OCI-LY3 (cell line): ENCODE results near the gene SPEF1.

ENCODE experiments used
- H2AFZ ChIP-seq: fragments of 200-600, 300-600 bp; shearing (Covaris generic); 2 replicates; pipeline ENCODE4 v1.6.0; 2014; ENCODE audit warnings: antibody characterized with exemption, low read depth, low read length
- H3K27ac ChIP-seq: fragments of 200-600, 300-600 bp; sonication (generic); 2 replicates; pipeline ENCODE4 v1.5.1; 2014; ENCODE audit warnings: mild to moderate bottlenecking, low read length, moderate library complexity, mixed read lengths
- H3K27me3 ChIP-seq: fragments of 200-600, 300-600 bp; sonication (generic); 2 replicates; pipeline ENCODE4 v1.6.1; 2014; ENCODE audit warnings: low read depth, low read length, mixed read lengths
- H3K36me3 ChIP-seq: fragments of 200-600, 300-600 bp; sonication (generic); replicated peaks from 2 replicates; pipeline ENCODE3; 2014; ENCODE audit warnings: low read depth, low read length, mixed read lengths
- H3K4me1 ChIP-seq: fragments of 300-600, 200-600 bp; sonication (generic); 2 replicates; pipeline ENCODE4 v1.6.1; 2014; ENCODE audit warnings: low read length, mixed read lengths
- H3K4me2 ChIP-seq: fragments of 200-600, 300-600 bp; sonication (generic); 2 replicates; pipeline ENCODE4 v1.6.1; 2014; ENCODE audit warnings: low read length, mixed read lengths
- H3K4me3 ChIP-seq: fragments of 300-600, 200-600 bp; sonication (generic); 2 replicates; pipeline ENCODE4 v1.5.1; 2014; ENCODE audit warnings: antibody characterized with exemption, mild to moderate bottlenecking, low read length, moderate library complexity
- H3K79me2 ChIP-seq: fragments of 300-600, 200-600 bp; shearing (Covaris generic); 2 replicates; pipeline ENCODE4 v1.6.1; 2014; ENCODE audit warnings: mild to moderate bottlenecking, low read length, mixed read lengths
- H3K9ac ChIP-seq: fragments of 300-600, 200-600 bp; shearing (Covaris generic); 2 replicates; pipeline ENCODE4 v1.6.0; 2014; ENCODE audit warnings: mild to moderate bottlenecking, low read length, moderate library complexity
- H3K9me3 ChIP-seq: fragments of 200-600, 300-600 bp; shearing (Covaris generic); 2 replicates; pipeline ENCODE4 v1.6.1; 2014; ENCODE audit warnings: low read length, mixed read lengths; ENCODE audit not compliant: insufficient read depth
- H4K20me1 ChIP-seq: fragments of 200-600, 300-600 bp; sonication (generic); 2 replicates; pipeline ENCODE4 v1.6.1; 2016; ENCODE audit warnings: low read length, mixed read lengths; ENCODE audit not compliant: insufficient read depth
- EZH2phosphoT487 ChIP-seq: fragments of 200-600 bp; shearing (Covaris generic); IDR thresholded peaks from 2 replicates; pipeline ENCODE4 v1.6.1; 2018; ENCODE audit warnings: antibody characterized with exemption, mixed run types, low read depth
- TF ChIP-seq, protein P1 (sequence below): fragments of 200-600, 300-600 bp; sonication (generic); IDR thresholded peaks from 2 replicates; pipeline ENCODE4 v1.5.1; 2014; ENCODE audit warnings: antibody characterized with exemption, low read length, low read depth

Gene SPEF1

DNA sequence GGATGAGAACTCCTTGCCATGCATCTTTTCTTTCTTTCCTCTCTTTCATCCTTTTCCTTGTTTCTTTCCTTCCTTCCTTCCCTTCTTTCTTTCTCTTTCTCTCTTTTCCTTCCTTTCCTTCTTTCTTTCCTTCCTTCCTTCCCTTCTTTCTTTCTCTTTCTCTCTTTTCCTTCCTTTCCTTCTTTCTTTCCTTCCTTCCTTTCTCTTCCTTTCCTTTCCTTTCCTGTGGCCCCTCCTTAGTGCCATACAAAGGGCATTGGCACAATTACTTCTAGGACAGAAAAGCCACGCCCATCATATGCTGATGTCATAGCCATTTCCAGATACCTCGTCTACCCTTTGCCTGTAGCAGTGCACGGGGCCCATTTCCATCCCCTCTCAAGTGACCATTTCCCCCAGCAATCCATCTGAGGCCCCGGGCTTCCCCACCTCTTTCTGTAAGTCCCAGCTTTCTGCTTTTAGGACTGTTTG, 7.5 kb upstream of the SPEF1 start:
- no peak overlapping the region for H3K4me2 ChIP-seq
- H3K4me3 ChIP-seq, result no peak overlapping the region
- H3K79me2 ChIP-seq, result peaks cover 6% of the 10 kb centered on the region; the same call in 1 of the 2 replicates
- 0 out of 2 replicates have a peak, but pooled peaks cover 3% of the 10 kb centered on the region for H3K27me3 ChIP-seq
- no peak overlapping the region for H3K27ac ChIP-seq
- TF ChIP-seq EZH2phosphoT487, result no peak
- TF ChIP-seq, protein P1, sequence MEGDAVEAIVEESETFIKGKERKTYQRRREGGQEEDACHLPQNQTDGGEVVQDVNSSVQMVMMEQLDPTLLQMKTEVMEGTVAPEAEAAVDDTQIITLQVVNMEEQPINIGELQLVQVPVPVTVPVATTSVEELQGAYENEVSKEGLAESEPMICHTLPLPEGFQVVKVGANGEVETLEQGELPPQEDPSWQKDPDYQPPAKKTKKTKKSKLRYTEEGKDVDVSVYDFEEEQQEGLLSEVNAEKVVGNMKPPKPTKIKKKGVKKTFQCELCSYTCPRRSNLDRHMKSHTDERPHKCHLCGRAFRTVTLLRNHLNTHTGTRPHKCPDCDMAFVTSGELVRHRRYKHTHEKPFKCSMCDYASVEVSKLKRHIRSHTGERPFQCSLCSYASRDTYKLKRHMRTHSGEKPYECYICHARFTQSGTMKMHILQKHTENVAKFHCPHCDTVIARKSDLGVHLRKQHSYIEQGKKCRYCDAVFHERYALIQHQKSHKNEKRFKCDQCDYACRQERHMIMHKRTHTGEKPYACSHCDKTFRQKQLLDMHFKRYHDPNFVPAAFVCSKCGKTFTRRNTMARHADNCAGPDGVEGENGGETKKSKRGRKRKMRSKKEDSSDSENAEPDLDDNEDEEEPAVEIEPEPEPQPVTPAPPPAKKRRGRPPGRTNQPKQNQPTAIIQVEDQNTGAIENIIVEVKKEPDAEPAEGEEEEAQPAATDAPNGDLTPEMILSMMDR, result no peak
- H3K9me3 ChIP-seq, result no peaks in the 10 kb centered on the region
- no peak overlapping the region for H3K9ac ChIP-seq
- no peak overlapping the region for H2AFZ ChIP-seq
- H4K20me1 ChIP-seq, result peaks cover 2% of the 10 kb centered on the region; the same call in 1 of the 2 replicates
- no peaks in the 10 kb centered on the region for H3K36me3 ChIP-seq
- H3K4me1 ChIP-seq, result peaks cover 7% of the 10 kb centered on the region

GRCh38 chr20:3787324-3788014, 6.2 kb upstream of the SPEF1 start:
- Histone ChIP-seq H3K27ac (no peak overlapping the region), H3K9ac (peak overlapping the region; percentile 51), H3K4me3 (peak overlapping the region; percentile 71), H3K4me1 (peaks cover 7% of the 10 kb centered on the region), H3K36me3 (no peaks in the 10 kb centered on the region), H3K27me3 (0 out of 2 replicates have a peak, but pooled peaks cover 3% of the 10 kb centered on the region), H4K20me1 (peaks cover 4% of the 10 kb centered on the region; the same call in 1 of the 2 replicates), H3K9me3 (no peaks in the 10 kb centered on the region), H3K4me2 (peak overlapping the region; percentile 66), H3K79me2 (peaks cover 6% of the 10 kb centered on the region; the same call in 1 of the 2 replicates), H2AFZ (peak overlapping the region; percentile 81)
- no peak for TF ChIP-seq EZH2phosphoT487
- TF ChIP-seq, protein P1, result no peak

- Histone ChIP-seq H4K20me1 (peaks cover 4% of the 10 kb centered on the region; the same call in 1 of the 2 replicates), H3K9me3 (no peaks in the 10 kb centered on the region), H3K79me2 (peaks cover 6% of the 10 kb centered on the region; the same call in 1 of the 2 replicates), H2AFZ (peak within 1 kb of the TSS; percentile 81), H3K4me3 (peak within 1 kb of the TSS; percentile 73), H3K36me3 (no peaks in the 10 kb centered on the region), H3K27ac (no peak within 1 kb of the TSS), H3K4me1 (peaks cover 7% of the 10 kb centered on the region), H3K9ac (peak within 1 kb of the TSS; percentile 51), H3K27me3 (0 out of 2 replicates have a peak, but pooled peaks cover 3% of the 10 kb centered on the region), H3K4me2 (peak within 1 kb of the TSS; percentile 66)
- TF ChIP-seq, protein P1, result peak; percentile 68
- TF ChIP-seq EZH2phosphoT487, result no peak
Observed at GRCh38 chr20:3786665-3787323, 5.5 kb upstream of the SPEF1 start, which contains the start of gene CENPB. Gene CENPB, minus strand, starts transcription at chr20:3786740. Its CDS starts 257 bp downstream, at chr20:3786483.

DNA sequence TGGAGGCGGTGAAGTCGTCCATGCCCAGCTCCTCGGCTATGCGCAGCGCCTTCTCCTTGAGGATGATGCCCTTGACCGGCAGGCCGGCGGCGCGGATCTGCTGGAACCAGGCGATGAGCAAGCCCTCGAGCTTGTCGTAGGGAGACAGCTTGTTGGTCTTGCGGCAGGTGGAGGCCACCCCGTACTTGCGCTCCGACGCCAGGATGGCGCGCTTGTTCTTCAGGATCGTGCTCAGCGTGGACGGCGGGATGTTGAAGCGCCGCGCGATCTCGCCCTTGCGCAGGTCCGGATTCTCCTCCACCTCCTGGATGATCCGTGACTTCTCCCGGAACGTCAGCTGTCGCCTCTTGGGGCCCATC, 4.9 kb upstream of the SPEF1 start:
- Histone ChIP-seq H3K9ac (peak overlapping the region; percentile 30; the same call in 1 of the 2 replicates), H3K9me3 (no peaks in the 10 kb centered on the region), H3K27ac (no peak overlapping the region), H4K20me1 (peaks cover 4% of the 10 kb centered on the region; the same call in 1 of the 2 replicates), H2AFZ (no peak overlapping the region), H3K36me3 (no peaks in the 10 kb centered on the region), H3K27me3 (0 out of 2 replicates have a peak, but pooled peaks cover 3% of the 10 kb centered on the region), H3K4me1 (peaks cover 7% of the 10 kb centered on the region), H3K4me3 (peak overlapping the region; percentile 73), H3K79me2 (peaks cover 6% of the 10 kb centered on the region; the same call in 1 of the 2 replicates), H3K4me2 (peak overlapping the region; percentile 65)
- TF ChIP-seq, protein P1, result no peak
- no peak for TF ChIP-seq EZH2phosphoT487
